Ishikawa (cell line): ENCODE measurements around the gene MVD.

Experiments used
- CREB1 ChIP-seq: IDR thresholded peaks from 2 replicates; pipeline ENCODE4 v1.6.1; 2012; ENCODE audit warnings: low read depth
- EGR1 ChIP-seq: IDR thresholded peaks from 2 replicates; pipeline ENCODE4 v1.6.1; 2012
- EP300 ChIP-seq: IDR thresholded peaks from 2 replicates; pipeline ENCODE4 v1.6.1; 2012; ENCODE audit warnings: borderline replicate concordance
- RAD21 ChIP-seq: IDR thresholded peaks from 2 replicates; pipeline ENCODE4 v1.6.1; 2012; ENCODE audit warnings: low read depth
- TAF1 ChIP-seq: IDR thresholded peaks from 2 replicates; pipeline ENCODE4 v1.6.1; 2012; ENCODE audit warnings: low read depth, mild to moderate bottlenecking
- YY1 ChIP-seq: IDR thresholded peaks from 2 replicates; pipeline ENCODE4 v1.6.1; 2012; ENCODE audit warnings: low read depth

DNA sequence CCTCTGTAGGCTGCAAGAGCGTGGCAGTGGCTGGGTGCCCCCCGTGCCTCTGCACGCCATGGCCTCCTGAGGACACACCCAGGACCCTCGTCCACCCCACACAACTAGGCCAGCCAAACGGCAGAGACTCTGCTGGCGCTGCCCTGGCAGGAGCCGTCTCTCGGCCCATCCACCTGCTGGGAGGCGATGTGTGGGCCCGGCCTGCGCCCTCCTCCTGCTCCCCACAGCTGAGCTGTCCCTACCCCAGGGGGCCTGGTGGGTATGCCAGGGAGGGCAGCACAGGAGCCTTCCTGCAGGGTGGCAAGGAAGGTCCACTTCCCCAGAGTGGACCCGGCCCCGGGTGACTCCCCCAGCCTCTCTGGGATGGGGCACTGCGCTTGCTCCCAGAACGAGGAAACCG lies 36.3 kb upstream of the MVD start:
- no peak for TF ChIP-seq RAD21
- TF ChIP-seq TAF1: no peak
- TF ChIP-seq EGR1: no peak
- no peak for TF ChIP-seq CREB1
- TF ChIP-seq YY1: no peak
- no peak for TF ChIP-seq EP300
